ENCODE results near the gene EYS. TPM values are rescaled to one million over a fixed set of nuclear protein-coding genes. Genes with fewer than 3 reads are reported as not detected.
"Not testable (repeated sequence)": the region's sequence is repeated elsewhere in the genome, so short reads cannot be mapped to it uniquely, and the experiment has no call there.

Gene EYS
- polyA plus RNA-seq, 2 of the 4 experiments (the other 2 are of a cell fraction) = 0.03 to 0.06 TPM

DNA sequence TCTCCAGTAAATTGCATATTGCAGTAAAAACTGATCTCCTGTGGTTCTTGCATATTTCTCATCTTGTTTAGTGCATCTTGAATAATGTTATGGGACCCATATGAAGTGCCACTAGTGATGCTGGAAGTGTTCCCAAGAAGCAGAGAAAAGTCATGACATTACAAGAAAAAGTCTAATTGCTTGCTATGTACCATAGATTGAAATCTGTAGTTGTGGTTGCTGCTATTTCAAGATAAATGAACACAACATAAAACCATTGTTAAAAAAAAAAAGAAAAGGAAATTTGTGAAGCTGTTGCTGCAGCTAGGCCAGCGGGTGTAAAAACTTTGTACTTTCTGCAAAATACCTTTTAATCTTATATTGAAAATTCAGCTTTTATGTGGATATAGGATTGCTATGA lies 1767.0 kb downstream of the EYS start:
- CTCF ChIA-PET = no interaction called here
- no peak for FAIRE-seq
- TF ChIP-seq CBX2 (IDR thresholded peaks at IDR 0.05; ENCODE audit: borderline replicate concordance, low read depth) = no peak
- TF ChIP-seq CBX8 (IDR thresholded peaks at IDR 0.05) = no peak
- TF ChIP-seq ZFP36 (IDR thresholded peaks at IDR 0.05; ENCODE audit: borderline replicate concordance, partially characterized antibody) = no peak
- no peak for TF ChIP-seq BHLHE40 (IDR thresholded peaks at IDR 0.05; ENCODE audit: low read depth, low read length)
- no peak for TF ChIP-seq MAX (IDR thresholded peaks at IDR 0.05)
- no peak for TF ChIP-seq JUNB (IDR thresholded peaks at IDR 0.05)
- no peak for TF ChIP-seq RAD21 (conservative IDR thresholded peaks at IDR 0.05 in 1 of 2, IDR thresholded peaks at IDR 0.05 in 1 of 2)
- TF ChIP-seq NR3C1 (IDR thresholded peaks at IDR 0.05) = no peak
- TF ChIP-seq, protein P1, sequence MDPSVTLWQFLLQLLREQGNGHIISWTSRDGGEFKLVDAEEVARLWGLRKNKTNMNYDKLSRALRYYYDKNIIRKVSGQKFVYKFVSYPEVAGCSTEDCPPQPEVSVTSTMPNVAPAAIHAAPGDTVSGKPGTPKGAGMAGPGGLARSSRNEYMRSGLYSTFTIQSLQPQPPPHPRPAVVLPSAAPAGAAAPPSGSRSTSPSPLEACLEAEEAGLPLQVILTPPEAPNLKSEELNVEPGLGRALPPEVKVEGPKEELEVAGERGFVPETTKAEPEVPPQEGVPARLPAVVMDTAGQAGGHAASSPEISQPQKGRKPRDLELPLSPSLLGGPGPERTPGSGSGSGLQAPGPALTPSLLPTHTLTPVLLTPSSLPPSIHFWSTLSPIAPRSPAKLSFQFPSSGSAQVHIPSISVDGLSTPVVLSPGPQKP (IDR thresholded peaks at IDR 0.05; ENCODE audit: low read depth, low read length) = no peak
- TF ChIP-seq MAFK (IDR thresholded peaks at IDR 0.05; ENCODE audit: partially characterized antibody) = no peak
- ATAC-seq = no peak
- Histone ChIP-seq H3K4me1 (no peaks in the 10 kb centered on the region), H3K27ac (no peak overlapping the region), H3K4me3 (no peak overlapping the region), H3K9me3 (no peaks in the 10 kb centered on the region), H3K4me2 (no peak overlapping the region)
- 68% methylated on average over 1 of the region's 1 CpG for WGBS (ENCODE audit: missing lambda C conversion rate)
- DNase-seq (ENCODE audit: low read depth in 1 of 2, low spot score in 1 of 2) = no peak
- POLR2A ChIA-PET = no interaction called here

GRCh38 chr6:63936399-63936798 lies 1770.6 kb downstream of the EYS start:
- ATAC-seq = no peak
- no peak for DNase-seq (ENCODE audit: low read depth in 1 of 2, low spot score in 1 of 2)
- H3K27ac ChIP-seq = no peak overlapping the region
- TF ChIP-seq TFCP2L1 (CRISPR knock-in tag; IDR thresholded peaks at IDR 0.05) = no peak
- TF ChIP-seq SMC3 (IDR thresholded peaks at IDR 0.05) = no peak
- TF ChIP-seq HOXA7 (CRISPR knock-in tag; IDR thresholded peaks at IDR 0.05) = no peak
- no peak for TF ChIP-seq FOXS1 (CRISPR knock-in tag; IDR thresholded peaks at IDR 0.05)
- TF ChIP-seq HEYL (CRISPR knock-in tag; IDR thresholded peaks at IDR 0.05) = no peak
- no peak for TF ChIP-seq HOXB13 (CRISPR knock-in tag; IDR thresholded peaks at IDR 0.05; ENCODE audit: low read depth)
- no peak for TF ChIP-seq EHMT2 (IDR thresholded peaks at IDR 0.05; ENCODE audit: low read depth)
- TF ChIP-seq RAD21 (conservative IDR thresholded peaks at IDR 0.05 in 1 of 2, IDR thresholded peaks at IDR 0.05 in 1 of 2) = no peak
- TF ChIP-seq CEBPB (IDR thresholded peaks at IDR 0.05) = no peak
- TF ChIP-seq POLR2AphosphoS2 (conservative IDR thresholded peaks at IDR 0.05; ENCODE audit: low read length) = no peak
- no peak for TF ChIP-seq KDM1A (IDR thresholded peaks at IDR 0.05; ENCODE audit: low read depth)
- TF ChIP-seq MYC (IDR thresholded peaks at IDR 0.05; ENCODE audit: borderline replicate concordance, low read length) = no peak
- TF ChIP-seq ZNF302 (CRISPR knock-in tag; IDR thresholded peaks at IDR 0.05) = no peak
- TF ChIP-seq RFX5 (IDR thresholded peaks at IDR 0.05) = no peak
- no peaks in the 10 kb centered on the region for H3K4me1 ChIP-seq
- H3K4me2 ChIP-seq = no peak overlapping the region
- CTCF ChIA-PET = no interaction called here
- FAIRE-seq = no peak
- H3K9me3 ChIP-seq = no peaks in the 10 kb centered on the region
- POLR2A ChIA-PET = no interaction called here
- H3K4me3 ChIP-seq = no peak overlapping the region

GRCh38 chr6:63935732-63936131 lies 1771.3 kb downstream of the EYS start:
- H3K4me3 ChIP-seq = no peak overlapping the region
- H3K27ac ChIP-seq = no peak overlapping the region
- ChIA-PET CTCF (no interaction called here), POLR2A (no interaction called here)
- H3K4me1 ChIP-seq = no peaks in the 10 kb centered on the region
- FAIRE-seq (no peak), ATAC-seq (no peak), DNase-seq (ENCODE audit: low read depth in 1 of 2, low spot score in 1 of 2) (no peak)
- no peak overlapping the region for H3K4me2 ChIP-seq
- H3K9me3 ChIP-seq = no peaks in the 10 kb centered on the region
- TF ChIP-seq RFX5 (IDR thresholded peaks at IDR 0.05) (no peak), ZNF302 (CRISPR knock-in tag; IDR thresholded peaks at IDR 0.05) (no peak), FOXS1 (CRISPR knock-in tag; IDR thresholded peaks at IDR 0.05) (no peak), MAX (IDR thresholded peaks at IDR 0.05) (no peak), BCL3 (IDR thresholded peaks at IDR 0.05) (no peak)

DNA sequence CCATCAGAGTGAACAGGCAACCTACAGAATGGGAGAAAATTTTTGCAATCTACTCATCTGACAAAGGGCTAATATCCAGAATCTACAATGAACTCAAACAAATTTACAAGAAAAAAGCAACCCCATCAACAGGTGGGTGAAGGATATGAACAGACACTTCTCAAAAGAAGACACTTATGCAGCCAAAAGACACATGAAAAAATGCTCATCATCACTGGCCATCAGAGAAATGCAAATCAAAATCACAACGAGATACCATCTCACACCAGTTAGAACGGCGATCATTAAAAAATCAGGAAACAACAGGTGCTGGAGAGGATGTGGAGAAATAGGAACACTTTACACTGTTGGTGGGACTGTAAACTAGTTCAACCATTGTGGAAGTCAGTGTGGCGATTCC lies 1773.1 kb downstream of the EYS start:
- ATAC-seq; H3K4me1 ChIP-seq; H3K4me2 ChIP-seq; CTCF ChIA-PET; H3K27ac ChIP-seq; FAIRE-seq; POLR2A ChIA-PET; DNase-seq (ENCODE audit: low read depth in 1 of 2, low spot score in 1 of 2); H3K9me3 ChIP-seq; H3K4me3 ChIP-seq: not testable (repeated sequence)
- WGBS (ENCODE audit: missing lambda C conversion rate) = 66% methylated on average over 3 of the region's 4 CpGs

Data from A549 (cell line).